HepG2 (cell line): ENCODE measurements around the gene PAGE2B.
"Not testable (repeated sequence)": the region's sequence is repeated elsewhere in the genome, so short reads cannot be mapped to it uniquely, and the experiment has no call there.

Experiments used
- EP300 ChIP-seq, 3 experiments: sonication (generic) in 1 of 3; formaldehyde crosslinking in 1 of 3; IDR thresholded peaks; 2 replicates each; pipeline versions ENCODE4 v1.5.1 to v1.6.1; 2011 to 2020; ENCODE audit warnings: low read depth in 2 of 3, low read length in 2 of 3, borderline replicate concordance in 1 of 3, improper control_type of control experiment in 1 of 3, mild to moderate bottlenecking in 1 of 3, missing genetic modification reagents in 1 of 3, moderate library complexity in 1 of 3
- JUND ChIP-seq: sonication (generic); formaldehyde crosslinking; IDR thresholded peaks from 2 replicates; pipeline ENCODE4 v1.8.0; 2022; ENCODE audit warnings: mild to moderate bottlenecking, missing genetic modification reagents
- MAX ChIP-seq: IDR thresholded peaks from 2 replicates; pipeline ENCODE4 v1.6.1; 2012; ENCODE audit warnings: inconsistent platforms
- PHF20 ChIP-seq: sonication (generic); formaldehyde crosslinking; IDR thresholded peaks from 2 replicates; pipeline ENCODE4 v1.5.0; 2020; ENCODE audit warnings: mild to moderate bottlenecking, missing genetic modification reagents
- POLR2AphosphoS5 ChIP-seq: IDR thresholded peaks from 2 replicates; pipeline ENCODE4 v1.6.1; 2012; ENCODE audit warnings: low read depth, low read length
- RBM39 ChIP-seq: fragments of 200-400 bp; formaldehyde crosslinking; IDR thresholded peaks from one replicate; pipeline ENCODE4 v1.6.1; 2018; ENCODE audit warnings: antibody characterized with exemption, mild to moderate bottlenecking, low read depth, low read length; ENCODE audit not compliant: poor library complexity, severe bottlenecking
- REST ChIP-seq, 2 experiments: IDR thresholded peaks; 2 replicates each; pipeline ENCODE4 v1.6.1; 2011 to 2012; ENCODE audit warnings: low read length in 2 of 2, borderline replicate concordance in 1 of 2, low read depth in 1 of 2, mild to moderate bottlenecking in 1 of 2, moderate library complexity in 1 of 2
- ZNF317 ChIP-seq: sonication (generic); formaldehyde crosslinking; IDR thresholded peaks from 2 replicates; pipeline ENCODE4 v1.5.0; 2020; ENCODE audit warnings: mild to moderate bottlenecking, missing genetic modification reagents
- ZNF335 ChIP-seq: sonication (generic); formaldehyde crosslinking; IDR thresholded peaks from 2 replicates; pipeline ENCODE4 v1.4.0; 2020; ENCODE audit warnings: missing genetic modification reagents
- ZNF567 ChIP-seq: sonication (generic); formaldehyde crosslinking; IDR thresholded peaks from 2 replicates; pipeline ENCODE4 v1.8.1; 2023; ENCODE audit warnings: mild to moderate bottlenecking, missing genetic modification reagents, borderline replicate concordance
- ZNF609 ChIP-seq: sonication (generic); formaldehyde crosslinking; IDR thresholded peaks from 2 replicates; pipeline ENCODE4 v1.4.0; 2020; ENCODE audit warnings: mild to moderate bottlenecking, missing genetic modification reagents, borderline replicate concordance
- TF ChIP-seq, protein P1 (sequence below): sonication (generic); formaldehyde crosslinking; IDR thresholded peaks from 2 replicates; pipeline ENCODE4 v1.9.0; 2022; ENCODE audit warnings: missing genetic modification reagents, mild to moderate bottlenecking, borderline replicate concordance
- TF ChIP-seq, protein P2 (sequence below): sonication (generic); formaldehyde crosslinking; IDR thresholded peaks from 2 replicates; pipeline ENCODE4; 2020; ENCODE audit warnings: missing genetic modification reagents, mild to moderate bottlenecking, borderline replicate concordance
- TF ChIP-seq, protein P3 (sequence below): sonication (generic); formaldehyde crosslinking; IDR thresholded peaks from 2 replicates; pipeline ENCODE4 v1.5.1; 2020; ENCODE audit warnings: missing genetic modification reagents, mild to moderate bottlenecking, borderline replicate concordance

GRCh38 chrX:55050599-55050998 is 24.2 kb upstream of the PAGE2B start:
- TF ChIP-seq, protein P1, sequence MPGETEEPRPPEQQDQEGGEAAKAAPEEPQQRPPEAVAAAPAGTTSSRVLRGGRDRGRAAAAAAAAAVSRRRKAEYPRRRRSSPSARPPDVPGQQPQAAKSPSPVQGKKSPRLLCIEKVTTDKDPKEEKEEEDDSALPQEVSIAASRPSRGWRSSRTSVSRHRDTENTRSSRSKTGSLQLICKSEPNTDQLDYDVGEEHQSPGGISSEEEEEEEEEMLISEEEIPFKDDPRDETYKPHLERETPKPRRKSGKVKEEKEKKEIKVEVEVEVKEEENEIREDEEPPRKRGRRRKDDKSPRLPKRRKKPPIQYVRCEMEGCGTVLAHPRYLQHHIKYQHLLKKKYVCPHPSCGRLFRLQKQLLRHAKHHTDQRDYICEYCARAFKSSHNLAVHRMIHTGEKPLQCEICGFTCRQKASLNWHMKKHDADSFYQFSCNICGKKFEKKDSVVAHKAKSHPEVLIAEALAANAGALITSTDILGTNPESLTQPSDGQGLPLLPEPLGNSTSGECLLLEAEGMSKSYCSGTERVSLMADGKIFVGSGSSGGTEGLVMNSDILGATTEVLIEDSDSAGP, result not testable (repeated sequence)
- TF ChIP-seq, protein P2, sequence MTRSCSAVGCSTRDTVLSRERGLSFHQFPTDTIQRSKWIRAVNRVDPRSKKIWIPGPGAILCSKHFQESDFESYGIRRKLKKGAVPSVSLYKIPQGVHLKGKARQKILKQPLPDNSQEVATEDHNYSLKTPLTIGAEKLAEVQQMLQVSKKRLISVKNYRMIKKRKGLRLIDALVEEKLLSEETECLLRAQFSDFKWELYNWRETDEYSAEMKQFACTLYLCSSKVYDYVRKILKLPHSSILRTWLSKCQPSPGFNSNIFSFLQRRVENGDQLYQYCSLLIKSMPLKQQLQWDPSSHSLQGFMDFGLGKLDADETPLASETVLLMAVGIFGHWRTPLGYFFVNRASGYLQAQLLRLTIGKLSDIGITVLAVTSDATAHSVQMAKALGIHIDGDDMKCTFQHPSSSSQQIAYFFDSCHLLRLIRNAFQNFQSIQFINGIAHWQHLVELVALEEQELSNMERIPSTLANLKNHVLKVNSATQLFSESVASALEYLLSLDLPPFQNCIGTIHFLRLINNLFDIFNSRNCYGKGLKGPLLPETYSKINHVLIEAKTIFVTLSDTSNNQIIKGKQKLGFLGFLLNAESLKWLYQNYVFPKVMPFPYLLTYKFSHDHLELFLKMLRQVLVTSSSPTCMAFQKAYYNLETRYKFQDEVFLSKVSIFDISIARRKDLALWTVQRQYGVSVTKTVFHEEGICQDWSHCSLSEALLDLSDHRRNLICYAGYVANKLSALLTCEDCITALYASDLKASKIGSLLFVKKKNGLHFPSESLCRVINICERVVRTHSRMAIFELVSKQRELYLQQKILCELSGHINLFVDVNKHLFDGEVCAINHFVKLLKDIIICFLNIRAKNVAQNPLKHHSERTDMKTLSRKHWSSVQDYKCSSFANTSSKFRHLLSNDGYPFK (CRISPR knock-in tag), result not testable (repeated sequence)
- not testable (repeated sequence) for TF ChIP-seq RBM39; EP300 (IDR thresholded peaks at IDR 0.05; ENCODE audit: low read depth in 2 of 2, low read length in 2 of 2); EP300 (CRISPR knock-in tag; IDR thresholded peaks at IDR 0.05; ENCODE audit: borderline replicate concordance); MAX; REST (IDR thresholded peaks at IDR 0.05; ENCODE audit: borderline replicate concordance in 1 of 2, low read depth in 1 of 2, low read length in 2 of 2); ZNF317 (CRISPR knock-in tag); JUND (CRISPR knock-in tag); ZNF567; ZNF609 (CRISPR knock-in tag); POLR2AphosphoS5; ZNF335; PHF20 (CRISPR knock-in tag)
- TF ChIP-seq, protein P3, sequence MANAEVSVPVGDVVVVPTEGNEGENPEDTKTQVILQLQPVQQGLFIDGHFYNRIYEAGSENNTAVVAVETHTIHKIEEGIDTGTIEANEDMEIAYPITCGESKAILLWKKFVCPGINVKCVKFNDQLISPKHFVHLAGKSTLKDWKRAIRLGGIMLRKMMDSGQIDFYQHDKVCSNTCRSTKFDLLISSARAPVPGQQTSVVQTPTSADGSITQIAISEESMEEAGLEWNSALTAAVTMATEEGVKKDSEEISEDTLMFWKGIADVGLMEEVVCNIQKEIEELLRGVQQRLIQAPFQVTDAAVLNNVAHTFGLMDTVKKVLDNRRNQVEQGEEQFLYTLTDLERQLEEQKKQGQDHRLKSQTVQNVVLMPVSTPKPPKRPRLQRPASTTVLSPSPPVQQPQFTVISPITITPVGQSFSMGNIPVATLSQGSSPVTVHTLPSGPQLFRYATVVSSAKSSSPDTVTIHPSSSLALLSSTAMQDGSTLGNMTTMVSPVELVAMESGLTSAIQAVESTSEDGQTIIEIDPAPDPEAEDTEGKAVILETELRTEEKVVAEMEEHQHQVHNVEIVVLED, result not testable (repeated sequence)
